Liver (tissue), 9 donors: Measurements from ENCODE around the gene ERICH2. TPM values are rescaled to one million over a fixed set of nuclear protein-coding genes. Genes with fewer than 3 reads are reported as not detected.

Experiments used
- DNase-seq: peaks from one replicate; pipeline ENCODE4 v3.0.0-alpha.2; 2017; ENCODE audit warnings: low spot score
- H3K27ac ChIP-seq, 2 donors: one replicate each; pipeline ENCODE4 v1.7.0; 2013; ENCODE audit warnings: inconsistent platforms in 2 of 2, low read length in 2 of 2, control low read depth in 1 of 2, low read depth in 1 of 2, mild to moderate bottlenecking in 1 of 2
- H3K27me3 ChIP-seq, 4 donors: one replicate each; pipeline versions ENCODE4 v1.6.1 to v1.7.0; 2013; ENCODE audit warnings: low read length in 3 of 4, inconsistent platforms in 1 of 4, mild to moderate bottlenecking in 1 of 4, moderate library complexity in 1 of 4; ENCODE audit not compliant: control insufficient read depth in 4 of 4, insufficient read depth in 4 of 4
- H3K36me3 ChIP-seq, 4 donors: one replicate each; pipeline versions ENCODE4 v1.6.1 to v1.7.0; 2013; ENCODE audit warnings: low read length in 3 of 4, mild to moderate bottlenecking in 3 of 4, low read depth in 1 of 4, moderate library complexity in 1 of 4; ENCODE audit not compliant: control insufficient read depth in 4 of 4, insufficient read depth in 3 of 4
- H3K4me1 ChIP-seq, 4 donors: one replicate each; pipeline versions ENCODE4 v1.6.1 to v1.7.0; 2013; ENCODE audit warnings: low read length in 3 of 4, mild to moderate bottlenecking in 3 of 4, moderate library complexity in 1 of 4; ENCODE audit not compliant: control insufficient read depth in 4 of 4, insufficient read depth in 4 of 4
- H3K4me3 ChIP-seq, 3 donors: one replicate each; pipeline versions ENCODE4 v1.6.1 to v1.7.0; 2013; ENCODE audit warnings: low read length in 3 of 3, control low read depth in 1 of 3, low read depth in 1 of 3, mild to moderate bottlenecking in 1 of 3
- H3K9ac ChIP-seq, 2 donors: one replicate each; pipeline ENCODE4 v1.7.0; 2013; ENCODE audit warnings: low read length in 2 of 2, mild to moderate bottlenecking in 2 of 2, moderate library complexity in 2 of 2, control low read depth in 1 of 2, low read depth in 1 of 2
- H3K9me3 ChIP-seq, 4 donors: one replicate each; pipeline versions ENCODE4 v1.6.1 to v1.7.0; 2013; ENCODE audit warnings: low read length in 3 of 4; ENCODE audit not compliant: control insufficient read depth in 4 of 4
- EGR1 ChIP-seq, 2 donors: IDR thresholded peaks; 2 replicates each; pipeline ENCODE4 v1.6.1; 2016 to 2018; ENCODE audit warnings: antibody characterized with exemption in 2 of 2, low read depth in 2 of 2
- FOXA1 ChIP-seq: IDR thresholded peaks from 2 replicates; pipeline ENCODE4 v1.6.1; 2016; ENCODE audit warnings: antibody characterized with exemption
- FOXA2 ChIP-seq: IDR thresholded peaks from 2 replicates; pipeline ENCODE4 v1.6.1; 2016; ENCODE audit warnings: antibody characterized with exemption
- GABPA ChIP-seq, 2 donors: IDR thresholded peaks in 1 of 2; conservative IDR thresholded peaks in 1 of 2; 2 replicates each; pipeline ENCODE4 v1.6.1; 2016; ENCODE audit warnings: antibody characterized with exemption in 2 of 2, mild to moderate bottlenecking in 1 of 2, moderate library complexity in 1 of 2
- HNF4A ChIP-seq, 2 donors: conservative IDR thresholded peaks; 2 replicates each; pipeline ENCODE4 v1.6.1; 2016; ENCODE audit warnings: antibody characterized with exemption in 2 of 2, mild to moderate bottlenecking in 2 of 2
- HNF4G ChIP-seq: IDR thresholded peaks from 2 replicates; pipeline ENCODE4 v1.6.1; 2016; ENCODE audit warnings: antibody characterized with exemption
- JUND ChIP-seq, 2 donors: IDR thresholded peaks; 2 replicates each; pipeline ENCODE4 v1.6.1; 2016; ENCODE audit warnings: antibody characterized with exemption in 2 of 2
- NR2F2 ChIP-seq: IDR thresholded peaks from 2 replicates; pipeline ENCODE4 v1.6.1; 2016; ENCODE audit warnings: antibody characterized with exemption
- RAD21 ChIP-seq, 2 donors: IDR thresholded peaks; 2 replicates each; pipeline ENCODE4 v1.6.1; 2016; ENCODE audit warnings: antibody characterized with exemption in 2 of 2, mild to moderate bottlenecking in 2 of 2
- RXRA ChIP-seq, 2 donors: IDR thresholded peaks; 2 replicates each; pipeline ENCODE4 v1.6.1; 2017 to 2018; ENCODE audit warnings: antibody characterized with exemption in 2 of 2, mild to moderate bottlenecking in 1 of 2
- SP1 ChIP-seq: IDR thresholded peaks from 2 replicates; pipeline ENCODE4 v1.6.1; 2018; ENCODE audit warnings: antibody characterized with exemption, mild to moderate bottlenecking
- TAF1 ChIP-seq: conservative IDR thresholded peaks from 2 replicates; pipeline ENCODE4 v1.6.1; 2016; ENCODE audit warnings: antibody characterized with exemption, mild to moderate bottlenecking
- YY1 ChIP-seq: IDR thresholded peaks from 2 replicates; pipeline ENCODE4 v1.6.1; 2016; ENCODE audit warnings: antibody characterized with exemption, mild to moderate bottlenecking
- WGBS: extraction: QIAGEN DNeasy Blood & Tissue Kit; methylation state at CpG from one replicate; pipeline ENCODE4 v1.1.7; 2013; 5-methylcytosine and 5-hydroxymethylcytosine counted together
- polyA plus RNA-seq, 2 donors: library from polyadenylated mRNA; stranded (reverse) in 1 of 2; unstranded in 1 of 2; fragments of 200-250 nt in 1 of 2; fragments of >200 nt in 1 of 2; fragmentation: Nextera tagmentation in 1 of 2; extraction: Ambion mirVana in 1 of 2; gene quantifications; one replicate each; pipeline versions ENCODE4 v1.2.1 to v1.2.3, GENCODE V29; 2013 to 2015
- total RNA-seq, 2 donors: library from RNA; depleted of rRNA; stranded (reverse); fragments of >200 nt; gene quantifications; one replicate each; pipeline ENCODE4 v1.2.3, GENCODE V29; 2014
- TF ChIP-seq, protein P1 (sequence below): IDR thresholded peaks from 2 replicates; pipeline ENCODE4 v1.6.1; 2016; ENCODE audit warnings: antibody characterized with exemption
- TF ChIP-seq, protein P2 (sequence below): fragments of 150-350 bp; IDR thresholded peaks from 2 replicates; pipeline ENCODE4 v1.5.1; 2017; ENCODE audit warnings: improper control_type of control experiment, low read depth, low read length; ENCODE audit not compliant: missing input control
- TF ChIP-seq, protein P3 (sequence below): IDR thresholded peaks from 2 replicates; pipeline ENCODE4 v1.6.1; 2016; ENCODE audit warnings: antibody characterized with exemption, mild to moderate bottlenecking
- TF ChIP-seq, protein P4 (sequence below): IDR thresholded peaks from 2 replicates; pipeline ENCODE4 v1.6.1; 2016; ENCODE audit warnings: antibody characterized with exemption
- TF ChIP-seq, protein P5 (sequence below): IDR thresholded peaks from 2 replicates; pipeline ENCODE4 v1.6.1; 2016; ENCODE audit warnings: antibody characterized with exemption
- donor health status: healthy.
- donor health status: healthy.
- donor health status: healthy.
- donor health status: healthy.
- donor health status: healthy.

ERICH2 gene, protein sequence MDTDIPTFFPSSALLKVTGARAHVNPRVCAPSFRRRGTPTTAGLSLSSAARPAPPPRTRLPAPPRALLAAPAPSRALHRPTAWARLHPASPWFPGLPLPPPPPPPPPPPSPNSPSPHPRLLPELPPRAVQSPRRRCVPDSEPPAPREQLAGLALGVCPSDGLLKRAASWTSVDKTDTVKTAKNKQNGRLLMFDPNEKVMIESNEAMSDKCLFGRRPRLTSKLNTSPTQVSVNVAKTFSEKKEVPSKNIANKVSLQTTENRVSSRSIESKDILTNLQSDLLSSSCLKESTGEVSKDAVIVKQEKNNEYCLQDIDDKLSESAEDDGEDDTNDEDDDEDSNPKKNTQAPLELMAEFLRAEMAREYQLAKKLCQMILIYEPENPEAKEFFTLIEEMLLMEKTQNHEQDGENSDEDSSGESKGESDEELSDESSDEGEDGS
- total RNA-seq (under 1 TPM in 1 of 2 donors, not detected in 1; 0.42 TPM), polyA plus RNA-seq (1 to 10 TPM in 1 of 2 donors, under 1 TPM in 1; 0.39 to 3.0 TPM)

DNA sequence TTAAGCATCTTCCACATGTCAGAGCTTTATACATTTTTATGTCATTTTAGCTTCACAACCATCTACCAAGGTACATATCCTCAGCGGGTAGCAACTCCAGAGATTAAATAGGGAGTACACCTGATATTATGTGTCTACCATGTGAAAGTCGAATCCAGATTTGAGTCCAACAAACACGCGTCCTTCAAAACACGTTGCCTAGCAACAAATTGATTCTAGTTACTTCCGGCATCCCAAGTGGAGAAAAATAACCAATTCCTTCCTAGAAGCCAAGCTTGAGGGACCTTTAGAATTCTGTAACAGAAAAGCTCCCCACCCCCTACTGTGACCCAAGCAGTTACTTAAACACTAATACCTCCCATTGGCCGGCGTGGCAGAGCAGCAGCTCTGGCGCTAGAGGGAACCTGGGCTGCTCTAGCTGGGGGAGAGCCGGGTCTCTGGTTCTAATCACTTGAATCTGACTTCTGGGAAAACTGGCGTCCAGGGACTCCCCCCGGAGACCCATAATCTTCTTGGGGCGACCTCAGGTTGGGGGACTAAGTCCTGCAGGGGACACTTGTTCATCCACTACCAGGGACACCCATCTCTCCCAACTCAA lies at the start of gene ERICH2:
ERICH2 (plus strand) TSS at position 371 of the 598 bp plus-strand sequence. CDS start 304 bp downstream, outside the sequence.
- peak within 1 kb of the TSS; percentile 83 to 96 (median 96) for H3K4me3 ChIP-seq
- TF ChIP-seq EGR1 (IDR thresholded peaks at IDR 0.05; ENCODE audit: low read depth in 2 of 2) (no peak), TAF1 (peak; percentile 32), RAD21 (IDR thresholded peaks at IDR 0.05) (no peak)
- peak within 1 kb of the TSS in 1 of 2 donors; percentile 91 for H3K9ac ChIP-seq
- 3% methylated on average over 13 of the region's 13 CpGs for WGBS
- DNase-seq, result peak; percentile 54
- H3K27me3 ChIP-seq, result no peaks in the 10 kb centered on the region
- no peaks in the 10 kb centered on the region for H3K36me3 ChIP-seq
- peak within 1 kb of the TSS; percentile 76 to 78 for H3K27ac ChIP-seq
- no peaks in the 10 kb centered on the region for H3K9me3 ChIP-seq
- H3K4me1 ChIP-seq, result peaks cover 2 to 14% (median 6%) of the 10 kb centered on the region in 4 donors

DNA sequence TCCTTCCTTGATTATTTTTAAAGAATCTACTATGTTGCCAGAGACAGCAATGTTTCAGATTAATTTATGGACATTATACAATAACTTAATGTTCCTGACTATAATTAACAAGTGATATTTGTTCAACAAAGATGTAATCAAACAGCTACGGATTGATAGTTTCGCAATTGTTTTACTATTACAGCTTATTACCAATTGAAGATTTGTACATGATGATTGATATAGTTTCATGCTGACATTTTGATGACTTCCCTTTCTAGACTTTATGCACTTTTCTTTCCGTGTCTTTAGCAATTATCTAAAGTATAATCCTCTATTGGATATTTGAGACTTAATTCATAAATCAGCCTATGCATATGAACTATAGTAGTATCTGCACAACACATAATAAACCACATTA lies 48.5 kb upstream of the ERICH2 start:
- Histone ChIP-seq H3K27me3 (no peaks in the 10 kb centered on the region), H3K4me1 (peaks cover 0 to 7% (median 3%) of the 10 kb centered on the region in 4 donors), H3K4me3 (no peak overlapping the region), H3K36me3 (peaks cover 0 to 2% (median 0%) of the 10 kb centered on the region in 4 donors), H3K9me3 (no peaks in the 10 kb centered on the region), H3K9ac (no peak overlapping the region), H3K27ac (no peak overlapping the region)
- WGBS, result 74% methylated on average over 3 of the region's 3 CpGs
- DNase-seq, result no peak
- TF ChIP-seq TAF1 (no peak), NR2F2 (no peak), GABPA (IDR thresholded peaks at IDR 0.05 in 1 of 2, conservative IDR thresholded peaks at IDR 0.05 in 1 of 2) (no peak), RXRA (IDR thresholded peaks at IDR 0.05) (no peak), FOXA2 (no peak), FOXA1 (no peak), HNF4A (conservative IDR thresholded peaks at IDR 0.05) (no peak), HNF4G (no peak), EGR1 (IDR thresholded peaks at IDR 0.05; ENCODE audit: low read depth in 2 of 2) (no peak), RAD21 (IDR thresholded peaks at IDR 0.05) (no peak), YY1 (no peak), SP1 (no peak), JUND (IDR thresholded peaks at IDR 0.05) (no peak)
- TF ChIP-seq, protein P1, sequence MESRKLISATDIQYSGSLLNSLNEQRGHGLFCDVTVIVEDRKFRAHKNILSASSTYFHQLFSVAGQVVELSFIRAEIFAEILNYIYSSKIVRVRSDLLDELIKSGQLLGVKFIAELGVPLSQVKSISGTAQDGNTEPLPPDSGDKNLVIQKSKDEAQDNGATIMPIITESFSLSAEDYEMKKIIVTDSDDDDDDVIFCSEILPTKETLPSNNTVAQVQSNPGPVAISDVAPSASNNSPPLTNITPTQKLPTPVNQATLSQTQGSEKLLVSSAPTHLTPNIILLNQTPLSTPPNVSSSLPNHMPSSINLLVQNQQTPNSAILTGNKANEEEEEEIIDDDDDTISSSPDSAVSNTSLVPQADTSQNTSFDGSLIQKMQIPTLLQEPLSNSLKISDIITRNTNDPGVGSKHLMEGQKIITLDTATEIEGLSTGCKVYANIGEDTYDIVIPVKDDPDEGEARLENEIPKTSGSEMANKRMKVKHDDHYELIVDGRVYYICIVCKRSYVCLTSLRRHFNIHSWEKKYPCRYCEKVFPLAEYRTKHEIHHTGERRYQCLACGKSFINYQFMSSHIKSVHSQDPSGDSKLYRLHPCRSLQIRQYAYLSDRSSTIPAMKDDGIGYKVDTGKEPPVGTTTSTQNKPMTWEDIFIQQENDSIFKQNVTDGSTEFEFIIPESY, result no peak
- TF ChIP-seq, protein P2, sequence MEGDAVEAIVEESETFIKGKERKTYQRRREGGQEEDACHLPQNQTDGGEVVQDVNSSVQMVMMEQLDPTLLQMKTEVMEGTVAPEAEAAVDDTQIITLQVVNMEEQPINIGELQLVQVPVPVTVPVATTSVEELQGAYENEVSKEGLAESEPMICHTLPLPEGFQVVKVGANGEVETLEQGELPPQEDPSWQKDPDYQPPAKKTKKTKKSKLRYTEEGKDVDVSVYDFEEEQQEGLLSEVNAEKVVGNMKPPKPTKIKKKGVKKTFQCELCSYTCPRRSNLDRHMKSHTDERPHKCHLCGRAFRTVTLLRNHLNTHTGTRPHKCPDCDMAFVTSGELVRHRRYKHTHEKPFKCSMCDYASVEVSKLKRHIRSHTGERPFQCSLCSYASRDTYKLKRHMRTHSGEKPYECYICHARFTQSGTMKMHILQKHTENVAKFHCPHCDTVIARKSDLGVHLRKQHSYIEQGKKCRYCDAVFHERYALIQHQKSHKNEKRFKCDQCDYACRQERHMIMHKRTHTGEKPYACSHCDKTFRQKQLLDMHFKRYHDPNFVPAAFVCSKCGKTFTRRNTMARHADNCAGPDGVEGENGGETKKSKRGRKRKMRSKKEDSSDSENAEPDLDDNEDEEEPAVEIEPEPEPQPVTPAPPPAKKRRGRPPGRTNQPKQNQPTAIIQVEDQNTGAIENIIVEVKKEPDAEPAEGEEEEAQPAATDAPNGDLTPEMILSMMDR, result no peak
- TF ChIP-seq, protein P3, sequence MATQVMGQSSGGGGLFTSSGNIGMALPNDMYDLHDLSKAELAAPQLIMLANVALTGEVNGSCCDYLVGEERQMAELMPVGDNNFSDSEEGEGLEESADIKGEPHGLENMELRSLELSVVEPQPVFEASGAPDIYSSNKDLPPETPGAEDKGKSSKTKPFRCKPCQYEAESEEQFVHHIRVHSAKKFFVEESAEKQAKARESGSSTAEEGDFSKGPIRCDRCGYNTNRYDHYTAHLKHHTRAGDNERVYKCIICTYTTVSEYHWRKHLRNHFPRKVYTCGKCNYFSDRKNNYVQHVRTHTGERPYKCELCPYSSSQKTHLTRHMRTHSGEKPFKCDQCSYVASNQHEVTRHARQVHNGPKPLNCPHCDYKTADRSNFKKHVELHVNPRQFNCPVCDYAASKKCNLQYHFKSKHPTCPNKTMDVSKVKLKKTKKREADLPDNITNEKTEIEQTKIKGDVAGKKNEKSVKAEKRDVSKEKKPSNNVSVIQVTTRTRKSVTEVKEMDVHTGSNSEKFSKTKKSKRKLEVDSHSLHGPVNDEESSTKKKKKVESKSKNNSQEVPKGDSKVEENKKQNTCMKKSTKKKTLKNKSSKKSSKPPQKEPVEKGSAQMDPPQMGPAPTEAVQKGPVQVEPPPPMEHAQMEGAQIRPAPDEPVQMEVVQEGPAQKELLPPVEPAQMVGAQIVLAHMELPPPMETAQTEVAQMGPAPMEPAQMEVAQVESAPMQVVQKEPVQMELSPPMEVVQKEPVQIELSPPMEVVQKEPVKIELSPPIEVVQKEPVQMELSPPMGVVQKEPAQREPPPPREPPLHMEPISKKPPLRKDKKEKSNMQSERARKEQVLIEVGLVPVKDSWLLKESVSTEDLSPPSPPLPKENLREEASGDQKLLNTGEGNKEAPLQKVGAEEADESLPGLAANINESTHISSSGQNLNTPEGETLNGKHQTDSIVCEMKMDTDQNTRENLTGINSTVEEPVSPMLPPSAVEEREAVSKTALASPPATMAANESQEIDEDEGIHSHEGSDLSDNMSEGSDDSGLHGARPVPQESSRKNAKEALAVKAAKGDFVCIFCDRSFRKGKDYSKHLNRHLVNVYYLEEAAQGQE, result no peak
- TF ChIP-seq, protein P4, sequence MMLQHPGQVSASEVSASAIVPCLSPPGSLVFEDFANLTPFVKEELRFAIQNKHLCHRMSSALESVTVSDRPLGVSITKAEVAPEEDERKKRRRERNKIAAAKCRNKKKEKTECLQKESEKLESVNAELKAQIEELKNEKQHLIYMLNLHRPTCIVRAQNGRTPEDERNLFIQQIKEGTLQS, result no peak
- TF ChIP-seq, protein P5, sequence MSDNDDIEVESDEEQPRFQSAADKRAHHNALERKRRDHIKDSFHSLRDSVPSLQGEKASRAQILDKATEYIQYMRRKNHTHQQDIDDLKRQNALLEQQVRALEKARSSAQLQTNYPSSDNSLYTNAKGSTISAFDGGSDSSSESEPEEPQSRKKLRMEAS, result no peak
